ENCODE data around the gene CALHM5. TPM values are rescaled to one million over a fixed set of nuclear protein-coding genes. Genes with fewer than 3 reads are reported as not detected.

CALHM5 gene, protein sequence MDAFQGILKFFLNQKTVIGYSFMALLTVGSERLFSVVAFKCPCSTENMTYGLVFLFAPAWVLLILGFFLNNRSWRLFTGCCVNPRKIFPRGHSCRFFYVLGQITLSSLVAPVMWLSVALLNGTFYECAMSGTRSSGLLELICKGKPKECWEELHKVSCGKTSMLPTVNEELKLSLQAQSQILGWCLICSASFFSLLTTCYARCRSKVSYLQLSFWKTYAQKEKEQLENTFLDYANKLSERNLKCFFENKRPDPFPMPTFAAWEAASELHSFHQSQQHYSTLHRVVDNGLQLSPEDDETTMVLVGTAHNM
- total RNA-seq (1 to 10 TPM in 2 of 5 donors, under 1 TPM in 3; under 0.01 to 4.2 (median 0.29) TPM), polyA plus RNA-seq (under 1 TPM; 0.10 to 0.44 (median 0.15) TPM)
- long read RNA-seq, donor 1 = 0 reads
- long read RNA-seq, donor 2, full-length matches to known transcripts = 1 of 1 reads
- long read RNA-seq, donor 2, partial matches to known transcripts = 0 of 1 reads
- long read RNA-seq, donor 2, other reads (novel, unspliced or antisense) = 0 of 1 reads
- long read RNA-seq, donor 3 = 0 reads
- long read RNA-seq, donor 4, full-length matches to known transcripts = 1 of 1 reads
- long read RNA-seq, donor 4, partial matches to known transcripts = 0 of 1 reads
- long read RNA-seq, donor 4, other reads (novel, unspliced or antisense) = 0 of 1 reads
- long read RNA-seq, donor 5 = 0 reads
- long read RNA-seq, donor 6, full-length matches to known transcripts = 1 of 1 reads
- long read RNA-seq, donor 6, partial matches to known transcripts = 0 of 1 reads
- long read RNA-seq, donor 6, other reads (novel, unspliced or antisense) = 0 of 1 reads
- long read RNA-seq, donor 7 = 0 reads
- long read RNA-seq, donor 8 = 0 reads
- long read RNA-seq, donor 9 = 0 reads
- long read RNA-seq, donor 10 = 0 reads

DNA sequence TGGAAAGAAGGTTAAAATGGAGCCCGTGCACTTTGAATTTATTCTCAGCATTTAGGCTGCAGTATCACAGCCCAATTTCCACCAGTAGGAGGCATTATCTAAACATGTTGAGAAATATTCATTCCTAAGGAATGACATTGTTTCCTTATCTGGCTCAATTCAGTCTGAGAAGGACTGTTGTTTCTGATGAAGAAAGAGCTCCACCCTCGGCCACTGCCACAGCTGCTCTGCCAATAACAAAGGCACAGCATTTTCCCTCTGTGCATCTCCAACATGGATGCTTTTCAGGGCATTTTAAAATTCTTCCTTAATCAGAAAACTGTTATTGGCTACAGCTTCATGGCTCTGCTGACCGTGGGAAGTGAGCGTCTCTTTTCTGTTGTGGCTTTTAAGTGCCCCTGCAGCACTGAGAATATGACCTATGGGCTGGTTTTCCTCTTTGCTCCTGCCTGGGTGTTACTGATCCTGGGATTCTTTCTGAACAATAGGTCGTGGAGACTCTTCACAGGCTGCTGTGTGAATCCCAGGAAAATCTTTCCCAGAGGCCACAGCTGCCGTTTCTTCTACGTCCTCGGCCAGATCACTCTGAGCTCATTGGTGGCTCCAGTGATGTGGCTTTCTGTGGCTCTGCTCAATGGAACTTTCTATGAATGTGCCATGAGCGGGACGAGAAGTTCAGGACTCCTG, at the start of gene CALHM5:
TSS of gene CALHM5 (plus strand) at position 216 of the 687 bp plus-strand sequence. CDS start at position 274, 58 bp downstream.
- 42 to 53% (median 44%) methylated on average over 10 of the region's 10 CpGs for WGBS, 5 donors

DNA sequence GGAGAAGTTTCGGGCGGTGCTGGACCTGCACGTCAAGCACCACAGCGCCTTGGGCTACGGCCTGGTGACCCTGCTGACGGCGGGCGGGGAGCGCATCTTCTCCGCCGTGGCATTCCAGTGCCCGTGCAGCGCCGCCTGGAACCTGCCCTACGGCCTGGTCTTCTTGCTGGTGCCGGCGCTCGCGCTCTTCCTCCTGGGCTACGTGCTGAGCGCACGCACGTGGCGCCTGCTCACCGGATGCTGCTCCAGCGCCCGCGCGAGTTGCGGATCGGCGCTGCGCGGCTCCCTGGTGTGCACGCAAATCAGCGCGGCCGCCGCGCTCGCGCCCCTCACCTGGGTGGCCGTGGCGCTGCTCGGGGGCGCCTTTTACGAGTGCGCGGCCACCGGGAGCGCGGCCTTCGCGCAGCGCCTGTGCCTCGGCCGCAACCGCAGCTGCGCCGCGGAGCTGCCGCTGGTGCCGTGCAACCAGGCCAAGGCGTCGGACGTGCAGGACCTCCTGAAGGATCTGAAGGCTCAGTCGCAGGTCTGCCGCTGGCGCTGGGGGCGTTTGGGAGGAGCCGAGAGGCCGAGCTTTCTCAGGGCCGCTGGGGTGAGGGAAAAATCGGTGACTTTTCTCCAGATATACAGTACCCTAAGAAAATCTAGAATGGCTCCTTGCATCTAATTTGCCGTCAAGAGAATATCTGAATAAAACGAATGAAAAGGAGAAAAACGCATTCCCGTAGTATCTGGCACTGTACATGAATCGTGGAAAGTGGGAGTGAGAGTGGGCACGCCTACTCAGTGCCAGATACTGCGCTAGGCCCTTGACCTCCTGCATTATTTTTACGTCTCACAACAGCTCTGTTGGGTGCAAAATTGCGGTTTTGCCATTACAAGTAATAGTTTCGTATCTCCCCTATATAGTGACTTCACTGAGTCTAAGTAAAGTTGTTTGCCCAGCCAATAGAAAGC, 49.2 kb upstream of the CALHM5 start:
- peak; percentile 35 to 88 for DNase-seq
- TF ChIP-seq POLR2A (IDR thresholded peaks at IDR 0.05) (no peak), EP300 (IDR thresholded peaks at IDR 0.05) (no peak), POLR2AphosphoS5 (IDR thresholded peaks at IDR 0.05) (no peak)
- TF ChIP-seq, protein P1, sequence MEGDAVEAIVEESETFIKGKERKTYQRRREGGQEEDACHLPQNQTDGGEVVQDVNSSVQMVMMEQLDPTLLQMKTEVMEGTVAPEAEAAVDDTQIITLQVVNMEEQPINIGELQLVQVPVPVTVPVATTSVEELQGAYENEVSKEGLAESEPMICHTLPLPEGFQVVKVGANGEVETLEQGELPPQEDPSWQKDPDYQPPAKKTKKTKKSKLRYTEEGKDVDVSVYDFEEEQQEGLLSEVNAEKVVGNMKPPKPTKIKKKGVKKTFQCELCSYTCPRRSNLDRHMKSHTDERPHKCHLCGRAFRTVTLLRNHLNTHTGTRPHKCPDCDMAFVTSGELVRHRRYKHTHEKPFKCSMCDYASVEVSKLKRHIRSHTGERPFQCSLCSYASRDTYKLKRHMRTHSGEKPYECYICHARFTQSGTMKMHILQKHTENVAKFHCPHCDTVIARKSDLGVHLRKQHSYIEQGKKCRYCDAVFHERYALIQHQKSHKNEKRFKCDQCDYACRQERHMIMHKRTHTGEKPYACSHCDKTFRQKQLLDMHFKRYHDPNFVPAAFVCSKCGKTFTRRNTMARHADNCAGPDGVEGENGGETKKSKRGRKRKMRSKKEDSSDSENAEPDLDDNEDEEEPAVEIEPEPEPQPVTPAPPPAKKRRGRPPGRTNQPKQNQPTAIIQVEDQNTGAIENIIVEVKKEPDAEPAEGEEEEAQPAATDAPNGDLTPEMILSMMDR (IDR thresholded peaks at IDR 0.05) = no peak
- intact Hi-C loops (cut with DNase I; ENCODE audit: low total_unique reads) = no loop called here
- peak overlapping the region in 4 of 5 donors; percentile 22 to 50 (median 30) for H3K27ac ChIP-seq
- peaks cover 0 to 16% (median 11%) of the 10 kb centered on the region in 4 donors for H3K4me1 ChIP-seq
- no peaks in the 10 kb centered on the region for H3K9me3 ChIP-seq
- no peaks in the 10 kb centered on the region for H3K36me3 ChIP-seq
- 11 to 28% (median 15%) methylated on average over 44 to 84 of the region's 84 CpGs for WGBS, 5 donors
- H3K4me3 ChIP-seq = peak overlapping the region; percentile 42 to 67 (median 54)
- peaks cover 0 to 29% (median 9%) of the 10 kb centered on the region in 3 donors for H3K27me3 ChIP-seq

More for the DNA sequence above, at the start of gene CALHM5:
- peaks cover 0 to 13% (median 0%) of the 10 kb centered on the region in 4 donors for H3K4me1 ChIP-seq
- H3K27me3 ChIP-seq = no peaks in the 10 kb centered on the region
- H3K27ac ChIP-seq = peak within 1 kb of the TSS; percentile 66 to 84 (median 75)
- H3K9me3 ChIP-seq = no peaks in the 10 kb centered on the region
- intact Hi-C loops (cut with DNase I; ENCODE audit: low total_unique reads) = no loop called here
- DNase-seq = peak in 1 of 2 donors; percentile 77
- peak within 1 kb of the TSS; percentile 19 to 38 (median 28) for H3K4me3 ChIP-seq
- TF ChIP-seq POLR2AphosphoS5 (IDR thresholded peaks at IDR 0.05) (peak in 2 of 3 donors; percentile 39 to 69), EP300 (IDR thresholded peaks at IDR 0.05) (no peak), POLR2A (IDR thresholded peaks at IDR 0.05) (no peak)
- TF ChIP-seq, protein P1 (IDR thresholded peaks at IDR 0.05) = peak in 5 of 7 experiments; percentile 28 to 60 (median 46)
- no peaks in the 10 kb centered on the region for H3K36me3 ChIP-seq

DNA sequence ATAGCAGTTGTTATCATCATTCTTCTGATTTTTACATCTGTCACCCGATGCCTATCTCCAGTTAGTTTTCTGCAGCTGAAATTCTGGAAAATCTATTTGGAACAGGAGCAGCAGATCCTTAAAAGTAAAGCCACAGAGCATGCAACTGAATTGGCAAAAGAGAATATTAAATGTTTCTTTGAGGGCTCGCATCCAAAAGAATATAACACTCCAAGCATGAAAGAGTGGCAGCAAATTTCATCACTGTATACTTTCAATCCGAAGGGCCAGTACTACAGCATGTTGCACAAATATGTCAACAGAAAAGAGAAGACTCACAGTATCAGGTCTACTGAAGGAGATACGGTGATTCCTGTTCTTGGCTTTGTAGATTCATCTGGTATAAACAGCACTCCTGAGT, 48.1 kb upstream of the CALHM5 start:
- no peak for DNase-seq
- Histone ChIP-seq H3K27ac (no peak overlapping the region), H3K27me3 (peaks cover 0 to 29% (median 9%) of the 10 kb centered on the region in 3 donors), H3K9me3 (no peaks in the 10 kb centered on the region), H3K4me1 (peaks cover 0 to 16% (median 11%) of the 10 kb centered on the region in 4 donors), H3K36me3 (no peaks in the 10 kb centered on the region), H3K4me3 (no peak overlapping the region)
- intact Hi-C loops (cut with DNase I; ENCODE audit: low total_unique reads) = no loop called here
- 89 to 94% (median 93%) methylated on average over 4 of the region's 4 CpGs for WGBS, 5 donors
- TF ChIP-seq POLR2A (IDR thresholded peaks at IDR 0.05) = no peak
- no peak for TF ChIP-seq EP300 (IDR thresholded peaks at IDR 0.05)
- no peak for TF ChIP-seq POLR2AphosphoS5 (IDR thresholded peaks at IDR 0.05)
- TF ChIP-seq, protein P1 (IDR thresholded peaks at IDR 0.05) = no peak
